ENCODE data around the gene FAM193A. TPM values are rescaled to one million over a fixed set of nuclear protein-coding genes. Genes with fewer than 3 reads are reported as not detected.
"Not testable (repeated sequence)": the region's sequence is repeated elsewhere in the genome, so short reads cannot be mapped to it uniquely, and the experiment has no call there.

The FAM193A gene
- total RNA-seq, 1 donor from 2014 or later: 29.2 TPM

DNA sequence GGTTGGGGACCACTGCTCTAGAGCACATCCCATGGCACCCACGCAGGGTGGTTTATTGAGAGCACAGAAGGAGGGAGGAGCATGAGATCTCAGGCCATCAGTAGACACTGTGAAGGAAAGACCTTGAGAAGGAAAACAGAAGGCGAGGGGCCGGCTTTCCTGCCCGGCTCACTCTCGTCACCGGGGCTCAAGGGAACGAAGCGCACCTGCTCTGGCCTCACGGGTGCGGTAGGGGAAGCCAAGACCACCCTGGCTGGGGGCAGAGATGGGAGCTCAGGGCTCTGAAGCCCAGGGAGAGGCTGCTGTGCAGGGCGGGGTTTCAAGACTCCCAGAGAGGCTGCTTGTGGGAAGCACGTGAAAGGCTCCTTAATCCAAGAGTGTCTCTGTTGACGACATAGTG, 113.8 kb downstream of the FAM193A start:
- no peak for DNase-seq (ENCODE audit: low read depth)

DNA sequence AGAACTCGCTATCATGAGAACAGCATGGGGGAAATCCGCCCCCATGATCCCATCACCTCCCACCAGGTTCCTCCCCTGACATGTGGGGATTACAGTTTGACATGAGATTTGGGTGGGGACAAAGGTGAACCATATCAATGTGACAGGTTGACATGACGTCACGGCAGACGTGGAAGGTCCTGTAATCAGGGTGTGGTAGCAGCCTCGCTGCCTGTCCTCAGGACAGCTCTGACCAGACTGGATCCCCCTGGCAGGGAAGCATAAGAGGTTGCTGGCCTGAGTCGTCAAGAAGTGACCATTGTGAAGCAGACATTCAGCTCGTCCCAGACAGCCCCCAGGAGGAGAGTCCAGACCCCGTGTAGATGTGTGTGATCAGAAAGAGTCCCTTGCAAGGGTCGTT, 115.1 kb downstream of the FAM193A start:
- DNase-seq (ENCODE audit: low read depth): no peak

DNA sequence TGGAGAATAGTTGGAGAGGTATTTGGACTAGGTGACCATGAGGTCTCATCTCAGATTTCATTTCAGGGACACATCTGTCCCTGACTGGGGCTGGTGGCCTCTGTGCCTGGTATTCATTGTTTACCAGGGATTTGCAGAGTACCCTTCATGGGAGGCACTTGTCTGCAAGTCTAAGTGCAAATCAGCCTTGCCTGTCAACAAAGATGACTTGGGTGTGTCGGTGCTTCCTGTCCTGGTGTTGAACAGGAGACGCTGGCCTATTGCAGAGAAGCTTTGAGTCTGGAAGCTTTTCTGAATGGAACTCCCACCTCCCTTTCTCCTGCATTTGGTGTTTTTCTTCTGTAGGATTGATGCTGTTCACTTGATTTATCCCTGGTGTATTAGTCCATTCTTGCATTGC, 115.6 kb downstream of the FAM193A start:
- DNase-seq (ENCODE audit: low read depth): no peak

DNA sequence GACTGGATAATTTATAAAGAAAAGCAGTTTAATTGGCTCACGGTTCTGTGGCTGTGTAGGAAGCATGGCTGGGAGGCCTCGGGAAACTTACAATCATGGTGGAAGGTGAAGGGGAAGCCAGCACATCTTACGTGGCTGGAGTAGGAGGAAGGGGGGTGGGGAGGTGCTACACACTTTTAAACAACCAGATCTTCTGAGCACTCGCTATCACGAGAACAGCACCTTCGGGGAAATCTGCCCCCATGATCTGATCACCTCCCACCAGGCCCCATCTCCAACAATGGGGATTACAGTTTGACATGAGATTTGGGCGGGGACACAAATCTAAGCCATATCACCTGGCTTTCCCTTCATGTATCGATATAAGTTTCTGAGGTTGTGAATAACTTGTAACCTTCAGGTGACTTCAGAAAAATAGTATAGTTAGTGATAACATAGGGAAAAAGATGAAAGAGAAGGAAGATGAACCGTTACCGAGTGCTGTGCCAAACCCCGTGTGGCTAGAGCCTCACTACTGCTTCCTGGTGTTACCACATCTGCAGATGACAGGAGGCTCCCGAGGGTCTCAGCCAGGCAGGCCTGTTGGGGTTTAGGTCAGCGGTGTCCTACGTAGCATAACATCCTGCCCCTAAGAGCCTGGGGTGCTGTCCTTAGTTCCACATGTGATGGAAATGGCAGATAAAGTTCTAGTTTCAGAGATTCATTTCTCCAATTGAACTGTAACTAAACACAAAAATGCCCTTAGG, 116.1 kb downstream of the FAM193A start:
- DNase-seq (ENCODE audit: low read depth): no peak

DNA sequence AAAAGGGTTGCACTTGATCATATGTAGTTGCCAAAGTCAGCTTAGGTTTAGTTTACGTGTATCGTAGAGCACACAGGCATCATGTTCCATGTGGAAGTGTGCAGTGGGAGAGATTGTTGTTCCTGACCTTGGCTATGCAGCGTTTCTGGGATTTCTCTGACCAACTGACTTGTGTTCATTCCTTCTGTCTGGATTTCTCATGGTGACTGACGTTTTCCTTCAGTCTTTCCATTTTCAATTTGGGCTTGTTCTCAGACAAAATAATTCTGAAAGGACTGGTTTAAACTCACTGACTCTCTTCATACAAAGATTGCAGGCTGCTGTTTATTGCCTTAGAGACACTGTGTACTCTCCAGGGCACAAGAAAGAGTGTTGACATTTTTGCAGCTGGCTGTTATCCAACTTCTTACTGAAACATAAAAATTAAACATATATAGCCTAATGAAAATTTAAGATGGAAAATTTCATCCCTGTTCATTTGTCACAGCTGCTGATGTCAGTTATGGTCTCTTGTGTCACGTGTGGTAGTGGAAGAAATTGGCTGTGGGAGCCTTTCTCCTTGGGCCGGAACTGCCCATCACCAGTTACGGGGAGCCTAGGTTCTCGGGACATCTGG, 124.3 kb downstream of the FAM193A start:
- DNase-seq (ENCODE audit: low read depth): no peak

DNA sequence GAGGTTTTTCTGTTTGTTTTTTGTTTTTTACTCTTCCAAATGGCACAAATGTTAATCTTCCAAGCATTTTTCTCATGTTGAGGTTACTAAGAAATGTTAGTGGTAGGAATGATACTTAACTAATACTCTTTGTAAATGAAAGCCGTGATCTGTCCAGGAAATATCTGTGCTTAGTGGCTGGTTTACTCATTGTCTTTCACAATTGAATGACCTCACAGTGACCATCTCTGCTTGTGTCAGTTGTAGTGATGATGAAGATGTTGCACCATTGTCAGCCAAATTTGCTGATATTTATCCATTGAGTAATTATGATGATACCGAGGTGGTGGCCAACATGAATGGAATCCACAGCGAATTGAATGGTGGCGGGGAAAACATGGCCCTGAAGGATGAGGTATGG, 126.2 kb downstream of the FAM193A start:
- DNase-seq (ENCODE audit: low read depth): peak; percentile 70

DNA sequence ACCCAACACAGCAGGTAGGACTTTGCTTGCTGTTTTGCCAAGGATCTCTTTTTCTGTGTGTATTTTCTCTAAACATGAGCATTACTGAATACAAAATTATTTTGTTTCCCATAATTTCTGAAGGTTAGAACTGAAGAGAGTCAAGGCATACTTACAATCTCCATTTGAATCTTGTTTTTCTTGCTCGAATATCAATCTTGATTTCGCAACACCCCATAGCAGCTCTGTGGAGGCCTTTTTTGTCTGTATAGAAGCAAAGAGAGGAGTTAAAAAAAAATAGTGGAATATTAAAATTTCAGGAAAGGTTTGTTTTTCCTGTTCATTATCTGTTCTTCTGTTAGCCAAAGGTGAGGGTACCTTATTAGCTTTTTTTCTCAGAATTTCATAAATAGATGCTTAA, 126.8 kb downstream of the FAM193A start:
- DNase-seq (ENCODE audit: low read depth): peak; percentile 12

DNA sequence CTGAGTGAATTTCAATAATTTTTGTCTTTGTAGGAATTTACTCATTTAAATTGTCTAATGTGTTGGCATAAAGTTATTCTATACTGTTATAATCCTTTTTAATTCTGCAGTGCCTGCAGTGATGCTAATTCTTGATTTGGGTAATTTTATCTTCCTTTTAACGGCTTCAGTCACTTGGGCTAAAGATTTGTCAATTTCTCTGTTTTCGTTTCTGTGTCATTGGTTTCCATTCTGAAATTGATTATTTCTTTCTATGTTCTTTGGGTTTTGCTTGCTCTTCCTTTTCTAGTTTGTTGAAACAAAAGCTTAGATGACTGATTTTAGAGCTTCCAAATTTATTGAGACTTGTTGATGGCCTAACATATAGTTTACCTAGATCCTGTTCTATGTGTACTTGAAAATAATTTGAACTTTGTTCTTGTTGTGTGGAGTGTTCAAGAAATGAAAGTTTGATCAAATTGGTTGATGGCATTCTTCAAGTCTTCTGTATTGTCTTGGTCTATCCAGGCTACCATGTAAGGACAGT, 130.3 kb downstream of the FAM193A start:
- DNase-seq (ENCODE audit: low read depth): no peak

DNA sequence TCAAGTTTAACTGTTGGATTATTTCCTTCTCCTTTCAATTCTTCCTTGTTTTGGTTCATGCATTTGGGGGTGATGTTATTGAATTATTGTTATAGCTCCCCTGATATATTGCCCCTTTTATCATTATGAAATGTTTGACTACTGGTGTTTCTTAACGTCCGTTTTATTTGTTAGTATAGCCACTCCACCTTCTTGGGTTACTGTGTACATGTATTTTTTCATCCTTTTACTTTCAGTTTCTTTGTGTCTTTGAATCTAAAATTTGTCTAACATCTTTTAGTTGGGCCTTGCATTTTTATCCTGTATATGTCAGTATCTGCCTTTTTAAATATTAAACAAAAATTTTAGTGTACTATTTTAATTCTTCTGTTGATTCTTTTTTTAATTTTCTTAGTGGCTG, 131.0 kb downstream of the FAM193A start:
- DNase-seq (ENCODE audit: low read depth): no peak

DNA sequence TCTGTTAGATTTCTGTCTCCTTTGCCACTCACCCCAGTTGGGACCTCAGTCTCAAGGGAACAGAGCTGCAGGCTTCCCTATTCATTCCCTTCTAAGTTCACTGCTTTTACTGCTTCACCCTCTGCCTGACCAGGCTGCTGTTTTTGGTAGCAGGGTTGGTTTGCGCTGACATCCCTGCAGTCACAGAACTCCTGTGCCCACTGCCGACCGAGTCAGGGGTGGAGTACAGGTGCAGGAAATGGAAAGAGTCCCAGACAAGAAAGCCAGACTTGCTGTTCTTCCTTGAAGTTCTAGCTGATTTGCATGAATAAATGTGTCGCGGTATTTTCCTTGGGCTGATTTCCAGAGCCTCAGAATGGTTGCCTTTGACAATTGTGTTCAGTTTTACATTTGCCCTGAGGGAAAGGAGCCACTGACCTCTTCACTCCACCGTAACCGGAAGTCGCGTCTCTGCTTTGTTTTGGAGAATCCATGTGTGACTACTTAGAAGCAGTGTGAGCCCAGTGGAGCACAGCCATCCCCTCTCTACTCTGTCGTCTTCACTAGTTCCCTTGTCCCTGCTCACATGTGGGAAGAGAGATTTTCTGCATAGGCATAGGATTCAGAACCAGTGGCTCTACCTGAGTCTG, 134.9 kb downstream of the FAM193A start:
- DNase-seq (ENCODE audit: low read depth): peak; percentile 89

DNA sequence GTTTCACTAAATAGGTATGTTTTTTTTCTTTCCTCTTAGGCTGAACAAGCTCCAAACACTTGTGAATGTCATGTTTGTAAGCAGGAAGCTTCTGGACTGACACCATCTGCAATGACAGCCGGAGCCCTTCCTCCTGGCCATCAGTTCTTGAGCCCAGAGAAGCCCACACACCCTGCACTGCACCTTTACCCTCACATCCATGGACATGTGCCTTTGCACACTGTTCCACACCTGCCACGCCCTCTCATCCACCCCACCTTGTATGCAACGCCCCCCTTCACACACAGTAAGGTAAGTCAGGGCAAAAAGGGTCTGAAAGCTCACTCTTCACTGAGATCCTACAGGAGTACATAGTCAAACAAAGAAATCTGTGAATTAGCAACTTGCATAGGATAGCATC, 135.6 kb downstream of the FAM193A start:
- DNase-seq (ENCODE audit: low read depth): no peak

DNA sequence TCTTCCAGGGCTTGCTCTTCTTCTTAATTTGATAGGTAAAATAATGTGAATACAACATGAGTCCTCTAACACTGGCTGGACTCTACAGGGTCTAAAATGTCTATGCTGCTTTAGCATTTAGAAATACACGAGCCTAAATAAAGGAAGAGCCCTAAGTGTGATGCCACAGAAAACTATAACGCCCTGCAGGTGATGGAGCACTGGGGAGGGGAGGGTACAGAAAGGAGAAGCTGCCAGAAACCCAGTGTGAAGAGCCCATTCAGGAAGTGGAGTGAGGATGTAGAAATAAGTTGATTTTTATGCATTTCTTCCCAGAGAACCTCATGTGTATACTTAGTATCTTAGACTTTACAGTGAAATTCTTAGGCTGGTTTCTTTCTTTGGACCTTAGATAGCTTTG, 136.3 kb downstream of the FAM193A start:
- DNase-seq (ENCODE audit: low read depth): no peak

DNA sequence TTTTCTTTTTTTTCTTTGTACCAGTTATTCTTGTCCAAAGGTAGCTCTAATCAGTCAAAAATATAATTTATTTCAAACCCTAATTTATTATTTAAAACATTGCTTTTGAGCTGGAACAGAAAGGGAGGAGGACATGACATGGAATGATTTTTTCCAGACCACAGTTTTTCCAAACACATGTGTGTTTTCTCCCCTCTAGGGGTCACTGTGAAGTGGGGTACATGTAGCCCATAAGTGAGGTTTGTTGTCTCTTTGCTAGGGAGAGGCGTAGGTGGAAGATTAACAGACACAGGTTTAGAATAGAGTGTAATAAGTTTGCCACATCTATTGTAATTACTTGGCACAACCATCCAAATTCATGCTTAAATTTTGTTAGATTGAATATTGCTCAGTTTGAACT, 136.7 kb downstream of the FAM193A start:
- DNase-seq (ENCODE audit: low read depth): peak; percentile 13

DNA sequence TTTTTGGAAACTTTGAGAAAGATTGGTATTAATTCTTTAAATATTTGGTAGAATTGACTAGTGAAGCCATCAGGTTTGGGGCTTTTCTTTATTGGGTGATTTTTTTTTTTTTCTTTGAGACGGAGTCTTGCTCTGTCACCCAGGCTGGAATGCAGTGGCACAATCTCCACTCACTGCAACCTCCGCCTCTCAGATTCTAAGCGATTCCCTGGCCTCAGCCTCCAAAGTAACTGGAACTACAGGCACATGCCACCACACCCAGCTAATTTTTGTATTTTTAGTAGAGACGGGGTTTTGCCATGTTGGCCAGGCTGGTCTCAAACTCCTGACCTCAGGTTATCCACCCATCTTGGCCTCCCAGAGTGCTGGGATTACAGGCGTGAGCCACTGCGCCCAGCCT, 143.3 kb downstream of the FAM193A start:
- DNase-seq (ENCODE audit: low read depth): not testable (repeated sequence)

DNA sequence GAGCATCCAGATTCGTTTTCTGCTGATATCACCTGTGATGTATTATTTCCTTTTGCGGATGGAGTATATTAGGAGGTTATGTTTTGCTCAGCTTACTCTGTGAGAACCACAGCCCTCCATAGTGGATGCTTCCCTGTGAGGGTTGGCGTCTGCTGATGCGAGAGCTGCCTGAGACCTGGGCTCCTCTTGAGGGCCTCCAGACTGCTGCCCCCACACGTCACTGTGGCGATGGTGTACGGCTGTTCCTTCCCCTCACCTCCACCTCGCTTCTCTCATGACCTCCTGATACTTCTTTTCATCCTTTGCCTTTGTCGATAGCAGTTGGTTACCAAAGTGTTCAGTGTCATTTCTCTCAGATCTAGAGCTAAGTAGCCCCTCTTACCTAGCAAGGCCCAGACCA, 148.0 kb downstream of the FAM193A start:
- DNase-seq (ENCODE audit: low read depth): no peak

DNA sequence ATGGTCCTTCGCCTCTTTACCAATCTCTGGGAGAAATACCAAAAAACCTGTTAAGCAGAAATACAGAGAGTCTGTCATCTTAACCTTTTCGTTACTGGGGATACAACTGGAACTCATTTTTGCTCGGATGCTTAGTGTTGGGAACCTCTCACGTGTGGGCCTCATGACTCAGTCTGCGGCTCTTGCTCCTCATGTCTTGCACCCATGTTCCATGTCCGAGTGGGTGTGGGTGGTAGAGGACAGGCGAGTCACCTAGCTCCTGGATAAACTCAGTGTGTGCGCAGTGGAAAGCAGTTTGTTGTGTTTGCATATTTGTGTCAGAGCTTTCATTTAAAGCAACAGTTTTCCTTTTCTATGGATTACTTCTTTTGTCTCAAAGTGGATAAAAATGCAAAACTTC, 149.1 kb downstream of the FAM193A start:
- peak; percentile 9 for DNase-seq (ENCODE audit: low read depth)

DNA sequence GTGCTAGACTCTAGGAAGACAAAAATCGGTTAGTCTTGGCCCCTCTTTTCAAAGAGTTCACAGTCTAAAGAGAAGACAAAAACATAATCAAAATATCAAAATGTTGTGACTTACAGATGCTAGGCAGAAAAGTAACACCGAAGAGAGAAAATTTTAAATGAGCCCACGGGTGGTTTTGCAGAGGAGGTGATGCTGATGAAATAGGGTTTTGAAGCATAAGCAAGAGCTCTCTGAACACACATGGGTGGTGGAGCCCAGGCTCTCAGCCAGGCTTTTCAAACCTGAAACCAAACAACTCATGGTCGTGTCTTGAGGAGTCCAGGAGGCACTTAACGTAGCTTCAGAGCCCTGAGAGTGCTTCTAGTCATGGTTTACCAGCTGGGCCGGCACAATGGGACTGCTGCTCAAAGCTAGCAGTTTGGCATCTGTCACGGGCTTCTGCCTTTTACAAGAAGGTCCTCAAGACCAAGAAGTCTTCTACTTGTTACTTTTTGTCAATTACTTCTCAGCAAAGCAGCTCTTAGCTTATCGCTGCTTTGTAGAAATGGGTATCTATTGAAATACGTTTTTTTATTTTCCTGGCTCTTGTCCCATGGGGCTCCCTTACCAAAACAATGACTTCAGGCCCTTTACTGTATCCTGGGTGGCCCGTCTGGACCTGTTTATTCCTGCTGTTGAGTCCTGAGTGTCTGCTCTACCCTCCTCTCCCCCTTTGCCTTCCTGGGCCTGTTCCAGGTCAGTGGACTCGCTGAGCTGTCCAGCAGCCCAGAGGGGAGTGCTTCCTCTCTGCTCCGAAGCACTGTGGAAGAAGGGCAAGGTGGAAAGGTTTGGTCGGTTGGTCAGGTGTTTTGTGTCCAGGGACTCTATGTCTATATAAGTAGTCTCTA, 150.2 kb downstream of the FAM193A start:
- DNase-seq (ENCODE audit: low read depth): peak; percentile 13

DNA sequence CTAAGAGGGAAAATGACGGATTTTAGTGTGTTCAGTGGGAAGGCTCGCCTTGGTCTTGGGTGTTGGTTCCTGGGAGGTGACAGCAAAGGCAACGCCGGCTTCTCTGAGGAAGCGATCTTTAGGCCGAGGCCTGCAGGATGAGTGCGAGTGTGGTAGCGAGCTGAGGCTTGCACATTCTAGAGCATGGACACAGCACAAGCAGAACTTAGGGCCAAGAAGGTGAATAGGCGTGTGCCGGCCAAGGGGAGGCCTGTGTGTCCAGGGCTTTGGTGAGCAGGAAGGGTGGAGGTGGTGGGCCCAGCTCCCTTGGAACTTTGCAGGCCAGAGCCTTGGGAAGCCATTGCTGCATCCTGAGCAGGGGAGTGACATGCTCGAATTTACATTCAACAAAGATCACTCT, 151.8 kb downstream of the FAM193A start:
- DNase-seq (ENCODE audit: low read depth): no peak

DNA sequence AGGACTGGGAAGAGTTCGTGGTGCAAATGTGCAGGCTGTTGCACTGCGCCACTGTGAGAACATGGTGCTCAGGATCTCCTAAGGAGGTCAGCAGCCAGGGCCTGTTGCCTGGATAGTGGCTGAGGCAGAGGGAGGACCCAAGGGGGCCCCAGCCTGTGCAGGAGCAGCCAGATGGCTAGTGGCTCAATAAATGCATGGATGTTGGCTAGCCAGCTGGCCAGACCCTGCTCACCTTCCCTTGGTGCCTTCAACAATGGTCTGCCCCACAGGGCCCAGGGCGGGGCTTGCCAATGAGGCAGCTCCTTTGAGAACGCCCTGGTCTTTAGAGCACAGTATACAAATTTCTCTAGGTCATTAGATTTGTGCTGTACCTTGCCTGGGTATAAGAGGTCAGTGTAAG, 152.2 kb downstream of the FAM193A start:
- DNase-seq (ENCODE audit: low read depth): no peak

DNA sequence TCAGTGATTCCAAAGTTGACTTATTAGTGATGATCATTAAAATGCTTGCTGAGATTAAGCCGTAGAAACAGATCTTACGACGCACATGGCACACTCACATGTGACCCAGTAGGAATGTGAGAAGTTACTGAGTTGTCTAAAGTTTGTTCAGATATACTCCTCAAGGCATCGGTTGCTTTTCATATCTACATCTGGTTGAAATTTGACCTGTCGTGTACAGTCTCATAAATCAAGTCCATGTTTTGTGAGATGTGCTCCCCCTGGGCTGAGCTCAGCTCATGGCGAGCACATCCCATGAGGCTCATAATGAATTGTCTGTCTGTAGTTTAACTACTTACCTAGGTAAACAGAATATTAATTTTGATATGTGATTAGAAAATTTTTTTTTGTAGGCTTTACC, 152.7 kb downstream of the FAM193A start:
- no peak for DNase-seq (ENCODE audit: low read depth)

DNA sequence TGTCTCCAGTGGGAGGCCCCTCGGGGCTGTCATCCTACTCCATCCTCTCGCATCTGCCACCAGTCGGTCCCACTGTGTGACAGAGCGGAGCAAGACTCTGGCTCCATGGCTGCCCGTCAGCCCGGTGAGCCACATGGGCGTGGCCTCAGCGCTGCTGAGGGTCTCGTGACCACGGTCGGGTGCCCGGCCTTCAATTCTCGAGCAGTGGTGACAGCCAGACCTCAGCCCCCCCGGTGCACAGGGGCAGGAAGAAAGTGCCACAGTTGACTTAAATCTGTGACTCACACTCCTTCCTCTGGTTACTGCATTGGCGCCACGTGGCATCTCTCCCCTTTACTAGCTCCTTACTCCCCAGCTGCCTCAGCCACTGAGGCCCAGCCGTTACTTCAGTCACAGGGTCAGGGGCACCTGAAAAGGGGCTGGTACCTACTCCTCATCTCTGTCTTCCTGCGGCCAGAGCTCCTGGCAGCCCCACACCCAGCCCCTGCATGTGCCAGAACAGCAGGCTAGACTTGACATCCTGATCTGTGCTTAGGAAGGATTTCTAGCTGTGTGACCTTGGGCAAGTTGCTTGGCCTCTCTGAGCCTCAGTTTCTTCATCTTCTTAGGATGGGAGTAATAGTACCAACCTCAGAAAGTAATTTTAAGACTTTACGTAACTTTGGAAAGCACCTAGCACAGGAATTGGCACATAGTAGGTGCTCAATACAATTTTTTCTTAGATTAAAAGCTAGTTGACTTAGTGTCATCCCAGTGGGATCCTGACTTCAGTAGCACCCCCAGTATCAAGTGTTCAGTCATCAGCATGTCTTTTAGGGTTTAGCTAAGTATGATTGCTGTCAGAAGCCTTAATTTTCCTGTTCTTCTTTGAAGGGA, 153.6 kb downstream of the FAM193A start:
- no peak for DNase-seq (ENCODE audit: low read depth)
